NCI-H1105 (cell line): ENCODE results near the gene SRGAP2C.
"Not testable (repeated sequence)": the region's sequence is repeated elsewhere in the genome, so short reads cannot be mapped to it uniquely, and the experiment has no call there.

Experiments used
- DNase-seq: peaks from one replicate; lab custom pipeline; 2025; lab: John Stamatoyannopoulos, UW

The SRGAP2C gene

GRCh38 chr1:121184290-121185127 lies at the start of gene SRGAP2C, which contains the start of gene FAM72B:
Gene SRGAP2C, plus strand, starts transcription at chr1:121184975. Its CDS starts 2,472 bp downstream, at chr1:121187447.
Gene FAM72B, minus strand, starts transcription at chr1:121184340. Its CDS starts 851 bp downstream, at chr1:121183489.
- peak; percentile 98 for DNase-seq

DNA sequence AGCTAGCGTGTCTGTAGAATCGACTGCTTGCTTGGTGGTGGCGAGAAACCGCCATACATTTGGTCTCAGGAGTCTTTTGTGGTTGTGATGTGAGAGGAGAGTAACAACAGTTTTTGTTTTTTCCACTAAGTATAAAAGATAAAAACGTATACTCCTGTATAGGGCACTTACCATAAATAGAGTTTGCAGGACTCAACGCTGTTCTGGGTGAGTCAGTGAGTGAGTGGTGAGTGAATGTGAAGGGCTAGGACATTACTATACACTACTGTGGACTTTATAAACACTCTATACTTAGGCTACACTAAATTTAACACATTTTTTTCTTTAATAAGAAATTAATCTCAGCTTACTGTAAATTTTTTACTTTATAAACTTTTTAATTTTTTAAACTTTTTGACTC lies 44.4 kb upstream of the SRGAP2C start:
- DNase-seq: not testable (repeated sequence)

DNA sequence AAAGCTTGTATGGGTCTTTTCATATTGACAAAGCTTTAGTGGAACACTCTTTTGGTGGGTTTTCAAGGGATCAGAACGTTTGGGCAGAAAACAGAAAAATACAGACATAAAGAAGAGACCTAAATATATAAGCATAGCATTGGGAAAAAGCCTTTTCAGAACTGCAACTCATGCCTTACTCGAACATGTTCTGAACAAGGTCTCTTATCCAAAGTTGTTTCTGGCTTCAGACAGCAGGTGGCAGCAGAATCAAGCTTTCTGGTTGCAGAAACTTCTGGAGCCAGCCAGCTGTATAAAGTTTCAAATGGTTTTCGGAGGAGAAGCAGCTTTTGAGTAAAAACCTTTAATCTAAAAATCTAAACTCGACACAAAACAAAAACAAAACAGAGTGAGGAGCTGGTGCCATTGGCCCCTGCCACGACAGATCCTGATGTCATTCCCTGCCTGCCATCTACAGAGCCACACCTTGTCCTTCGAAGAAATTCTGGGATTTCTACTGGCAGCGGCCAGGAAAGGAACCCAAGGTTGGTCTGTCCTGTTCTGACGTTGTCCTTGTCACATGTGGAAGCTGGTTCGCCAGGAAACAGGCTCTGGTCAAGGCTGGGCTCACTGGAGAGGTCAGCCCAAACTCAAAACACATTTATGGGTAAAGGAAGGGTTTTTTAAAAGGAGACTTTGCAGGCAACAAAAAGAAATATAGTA lies 36.1 kb upstream of the SRGAP2C start:
- DNase-seq: not testable (repeated sequence)

DNA sequence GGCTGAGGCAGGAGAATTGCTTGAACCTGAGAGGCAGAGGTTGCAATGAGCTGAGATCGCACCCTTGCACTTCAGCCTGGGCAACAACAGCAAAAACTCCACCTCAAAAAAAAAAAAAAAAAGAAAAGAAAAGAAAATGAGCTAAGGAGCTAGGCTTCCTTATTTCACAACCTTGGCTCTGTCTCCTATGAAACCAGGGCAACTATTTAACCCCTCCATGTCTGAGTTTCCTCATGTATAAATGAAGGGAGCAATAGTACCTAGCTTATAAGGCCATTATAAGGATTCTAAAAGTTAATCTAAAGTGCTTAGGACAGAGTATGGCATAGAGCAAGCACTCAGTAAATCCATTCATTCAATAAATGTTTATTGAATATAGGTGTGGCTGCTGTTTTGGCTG lies 33.5 kb upstream of the SRGAP2C start:
- not testable (repeated sequence) for DNase-seq

GRCh38 chr1:121152788-121153187 lies 32.0 kb upstream of the SRGAP2C start:
- not testable (repeated sequence) for DNase-seq

GRCh38 chr1:121154811-121155210 lies 30.0 kb upstream of the SRGAP2C start:
- DNase-seq: not testable (repeated sequence)

DNA sequence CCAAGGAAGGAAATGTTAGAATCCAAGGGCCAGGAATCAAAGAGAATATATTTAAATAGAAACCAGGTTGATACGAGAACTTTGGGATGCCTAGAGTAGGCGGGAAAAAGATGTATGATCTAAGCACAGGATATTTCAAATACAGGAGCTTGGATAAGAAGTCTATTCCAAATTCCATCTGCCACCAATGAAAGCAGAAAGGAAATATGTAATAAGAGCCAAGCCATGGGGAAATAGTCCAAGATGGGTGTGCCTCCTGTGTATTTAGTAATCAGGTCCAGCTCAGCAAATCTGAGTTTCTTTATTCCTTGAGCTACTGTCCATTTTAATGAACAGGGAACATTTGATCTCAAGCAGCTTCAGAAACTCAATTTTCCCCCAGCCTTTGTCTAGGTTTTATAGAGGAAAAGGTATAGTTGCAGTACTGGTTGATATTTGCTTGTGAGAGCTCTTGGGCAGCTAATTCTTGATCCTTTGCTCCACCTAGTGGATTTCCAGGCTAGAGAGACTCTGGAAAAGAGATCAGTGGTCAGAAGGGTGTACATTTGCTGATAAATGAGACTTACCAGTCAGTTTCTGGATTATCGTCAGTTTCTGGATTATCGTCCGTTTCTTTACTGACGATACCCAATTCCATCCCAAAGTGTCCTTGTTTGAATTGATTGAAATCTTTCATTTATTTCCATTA lies 29.0 kb upstream of the SRGAP2C start:
- not testable (repeated sequence) for DNase-seq

DNA sequence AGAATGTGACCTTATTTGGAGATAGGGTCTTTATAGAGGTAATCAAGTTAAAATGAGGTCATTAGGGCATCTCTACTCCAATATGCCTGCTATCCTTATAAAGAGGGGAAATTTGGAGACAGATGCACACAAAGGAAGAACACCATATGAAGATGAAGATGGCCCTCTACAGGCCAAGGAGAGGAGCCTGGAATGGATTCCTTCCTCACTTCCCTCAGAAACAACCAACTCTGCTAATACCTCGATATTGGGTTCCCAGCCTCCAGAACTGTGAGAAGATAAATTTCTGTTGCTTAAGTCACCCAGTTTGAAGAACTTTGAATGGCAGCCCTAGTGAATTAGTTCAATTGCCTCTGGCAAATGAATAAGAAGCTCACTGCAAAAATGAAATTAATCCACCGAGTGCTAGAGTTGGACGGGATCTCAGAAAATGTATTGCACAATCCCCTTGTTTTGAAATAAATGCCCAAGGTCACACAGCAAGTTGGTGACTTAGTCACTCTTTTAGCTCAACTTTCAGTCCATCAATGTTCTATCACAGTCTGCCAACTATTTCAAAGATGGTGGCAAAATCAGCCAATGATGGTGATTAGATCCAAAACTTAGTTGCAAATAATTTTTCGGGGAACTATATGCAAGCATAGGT lies 27.7 kb upstream of the SRGAP2C start:
- not testable (repeated sequence) for DNase-seq

DNA sequence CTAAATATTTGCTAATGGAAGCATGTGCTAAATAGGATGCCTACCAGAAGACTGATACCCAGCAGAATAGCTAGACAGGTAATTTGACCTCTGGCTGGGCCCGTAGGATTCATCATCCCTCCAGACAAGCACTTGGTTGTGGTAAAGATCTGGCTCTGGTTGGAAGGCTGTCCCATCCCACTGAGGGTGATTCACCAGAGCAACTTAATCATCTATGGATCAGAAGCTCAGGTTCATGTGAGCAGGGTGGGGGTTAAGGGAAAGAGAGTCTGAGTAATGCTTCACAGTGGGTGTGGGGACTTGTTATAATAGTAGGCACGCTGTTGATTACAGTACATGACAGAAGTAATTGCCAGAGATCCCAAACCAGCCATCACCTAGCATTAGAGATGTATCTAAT lies 27.2 kb upstream of the SRGAP2C start:
- DNase-seq: not testable (repeated sequence)

- DNase-seq: not testable (repeated sequence)
Measured at GRCh38 chr1:121160118-121160517, 24.7 kb upstream of the SRGAP2C start.

DNA sequence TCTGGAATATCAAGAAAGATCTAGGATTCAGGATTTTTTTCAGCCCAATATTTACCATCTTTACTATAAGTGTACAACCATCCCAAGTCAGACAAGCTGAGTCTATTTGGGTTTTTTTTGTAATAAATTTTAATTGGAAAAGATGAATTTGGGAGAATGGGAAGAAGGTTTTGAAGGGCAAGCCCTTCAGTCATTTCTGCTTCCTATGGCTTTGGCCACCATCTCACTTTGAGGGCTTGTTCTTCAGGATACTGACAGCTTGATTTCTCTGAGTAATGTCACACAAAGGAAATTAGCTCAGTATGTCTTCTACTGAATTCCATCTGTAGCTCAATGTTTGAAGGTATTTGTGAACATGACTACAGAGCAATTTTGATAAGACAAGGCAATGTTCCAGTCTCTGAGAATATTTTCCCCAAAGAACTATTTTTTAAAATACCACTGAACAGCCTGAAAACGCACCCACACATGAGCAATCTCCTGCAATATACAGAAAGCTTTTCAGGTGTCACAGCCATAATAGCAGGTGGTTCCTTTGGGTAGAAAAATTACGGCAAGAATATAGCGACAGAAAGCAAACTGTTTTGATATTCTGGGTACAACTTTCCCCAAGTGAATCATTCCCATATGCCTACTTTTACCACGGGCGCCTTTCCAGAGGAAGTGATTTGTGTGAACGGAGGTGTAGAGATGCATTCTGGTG lies 23.4 kb upstream of the SRGAP2C start:
- not testable (repeated sequence) for DNase-seq

GRCh38 chr1:121163850-121164757 lies 20.7 kb upstream of the SRGAP2C start:
- DNase-seq: not testable (repeated sequence)

DNA sequence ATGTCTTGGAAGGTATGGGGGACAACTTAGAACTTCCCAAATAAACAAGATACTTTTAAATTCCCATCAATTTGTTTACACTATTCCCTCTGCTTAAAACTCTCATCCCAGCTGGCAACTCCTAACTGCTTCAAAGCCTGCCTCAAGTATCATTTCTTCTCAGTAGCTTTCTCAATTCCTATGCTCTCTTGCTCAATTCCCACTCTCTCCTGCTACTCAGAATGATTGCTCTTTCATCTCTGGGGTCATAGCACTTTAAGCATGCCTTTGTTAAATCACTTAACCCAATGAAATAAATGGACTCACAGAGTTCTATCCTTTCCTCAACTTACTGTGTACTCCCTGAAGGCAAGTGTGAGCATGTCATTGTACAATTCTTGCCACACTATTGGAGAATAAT lies 19.5 kb upstream of the SRGAP2C start:
- DNase-seq: not testable (repeated sequence)

GRCh38 chr1:121167225-121167738 lies 17.5 kb upstream of the SRGAP2C start:
- DNase-seq: not testable (repeated sequence)

DNA sequence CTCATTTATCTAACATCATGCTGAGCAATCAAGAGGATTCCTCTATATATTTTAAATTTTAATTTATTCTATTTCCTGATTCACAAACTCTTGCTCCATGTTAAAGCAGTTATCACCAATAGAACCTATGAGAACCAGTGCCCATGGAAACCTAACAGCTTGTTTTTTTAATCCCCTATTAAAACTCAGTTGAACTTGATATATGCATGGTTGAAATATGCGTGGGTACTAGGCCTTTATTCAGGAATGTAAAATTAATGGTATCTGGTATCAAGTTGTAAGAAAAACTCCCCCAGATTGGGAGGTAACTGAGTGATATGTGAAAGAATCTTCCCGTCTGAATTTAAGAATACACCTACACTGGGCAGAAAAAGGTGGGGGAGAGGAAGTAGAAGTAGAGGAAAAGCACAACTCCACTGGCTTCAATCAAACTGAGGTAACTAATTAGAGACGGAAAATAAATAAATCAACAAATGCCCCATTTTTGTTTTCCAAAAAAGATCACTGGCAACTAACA lies 16.6 kb upstream of the SRGAP2C start:
- DNase-seq: not testable (repeated sequence)

GRCh38 chr1:121176649-121177048 lies 8.1 kb upstream of the SRGAP2C start:
- DNase-seq: not testable (repeated sequence)

- DNase-seq: not testable (repeated sequence)
Measured at GRCh38 chr1:121178197-121178596, 6.6 kb upstream of the SRGAP2C start.

DNA sequence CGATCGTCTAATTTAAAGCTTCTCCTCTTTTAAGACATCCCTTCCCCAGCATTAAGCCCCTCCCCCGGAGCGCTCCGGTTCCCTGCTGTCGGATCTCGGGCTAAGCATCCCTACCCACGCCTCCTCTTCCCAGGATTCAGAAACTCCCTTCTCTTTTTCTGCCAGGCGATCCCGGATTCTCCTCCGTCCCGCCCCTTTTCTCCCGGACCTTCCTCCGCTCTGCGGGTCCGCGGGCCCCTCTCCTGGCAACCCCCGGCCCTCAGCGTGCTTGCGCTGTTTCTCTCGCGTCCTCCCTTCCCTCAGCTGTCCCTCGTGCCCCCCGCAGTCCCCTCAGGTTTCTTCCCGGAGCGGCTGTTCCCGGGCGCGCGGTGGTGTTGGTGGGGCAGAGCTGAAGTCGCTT lies 908 bp upstream of the SRGAP2C start:
- not testable (repeated sequence) for DNase-seq

DNA sequence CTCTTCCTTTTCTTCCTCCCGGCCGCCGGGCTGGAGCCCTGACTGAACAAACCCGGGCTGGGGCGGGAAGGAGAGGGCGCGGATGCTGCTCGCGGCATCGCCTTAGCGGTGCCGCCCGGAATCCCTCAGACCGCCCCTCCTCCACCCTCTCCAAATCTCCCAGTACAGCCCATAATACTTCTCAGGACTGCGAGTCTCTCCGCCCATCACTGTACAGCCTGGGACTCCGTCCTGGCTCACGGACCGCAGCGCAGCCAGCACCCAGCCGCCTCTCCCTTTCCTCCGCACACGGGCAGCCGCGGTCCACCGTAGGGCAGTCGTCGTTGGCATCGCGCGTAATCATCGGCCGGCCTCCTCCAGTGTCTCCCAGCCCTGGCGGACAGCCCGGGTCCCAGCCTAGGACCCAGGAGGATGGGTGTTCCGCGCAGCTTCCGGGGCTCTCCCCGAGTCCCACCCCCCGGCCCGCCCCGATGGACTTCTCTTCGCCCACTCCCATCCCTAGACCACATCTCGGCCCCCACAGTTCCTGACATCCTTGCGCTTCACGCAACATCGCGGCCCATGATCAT lies 449 bp downstream of the SRGAP2C start:
- DNase-seq: not testable (repeated sequence)
